Ureter (tissue), 1 donor: ENCODE measurements around the gene PJA2. TPM values are rescaled to one million over a fixed set of nuclear protein-coding genes. Genes with fewer than 3 reads are reported as not detected.

Experiments used
- DNase-seq: peaks from one replicate; pipeline ENCODE4 v3.0.0-alpha.2; 2020; ENCODE audit warnings: low spot score
- total RNA-seq: library from RNA; stranded (reverse); gene quantifications from one replicate; pipeline ENCODE4 v1.2.4, GENCODE V29; 2023
- donor health status: DM: yes; HTN: yes; CAD: no.

PJA2 gene
- total RNA-seq, 1 donor from 2014 or later, result 102 TPM

DNA sequence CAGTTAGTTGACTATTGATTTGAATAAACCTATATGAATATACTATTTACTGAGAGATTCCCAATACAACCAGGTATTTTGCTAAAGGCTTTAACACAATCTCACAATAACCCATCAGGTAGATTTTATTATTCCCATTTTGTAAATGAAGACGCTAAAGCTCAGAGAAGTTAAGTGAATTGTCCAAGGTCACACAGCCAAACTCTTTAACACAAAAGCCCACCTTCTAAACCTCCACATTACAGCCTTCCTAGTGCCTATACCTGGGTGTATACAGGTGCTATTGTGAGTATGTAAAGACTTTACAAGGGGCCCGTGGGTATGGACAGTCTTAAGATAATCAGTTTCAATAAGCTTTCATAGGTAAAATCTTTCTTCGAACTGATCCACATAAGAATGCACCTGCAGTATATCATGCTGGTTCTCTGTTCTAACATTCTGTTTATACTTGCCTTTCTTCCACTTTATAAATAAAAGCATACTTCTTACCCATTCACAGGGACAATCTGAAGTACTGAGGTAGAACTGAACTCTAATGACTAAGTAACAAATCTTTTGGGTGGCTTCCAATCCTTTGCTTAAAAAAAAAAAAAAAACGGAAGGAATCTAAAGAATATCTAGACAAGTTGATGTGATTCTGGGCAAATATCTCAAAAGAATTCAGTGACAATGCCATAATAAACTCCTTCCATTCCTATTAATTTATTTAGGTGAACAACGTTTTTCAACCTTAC is 59.1 kb downstream of the PJA2 start:
- DNase-seq, result no peak

DNA sequence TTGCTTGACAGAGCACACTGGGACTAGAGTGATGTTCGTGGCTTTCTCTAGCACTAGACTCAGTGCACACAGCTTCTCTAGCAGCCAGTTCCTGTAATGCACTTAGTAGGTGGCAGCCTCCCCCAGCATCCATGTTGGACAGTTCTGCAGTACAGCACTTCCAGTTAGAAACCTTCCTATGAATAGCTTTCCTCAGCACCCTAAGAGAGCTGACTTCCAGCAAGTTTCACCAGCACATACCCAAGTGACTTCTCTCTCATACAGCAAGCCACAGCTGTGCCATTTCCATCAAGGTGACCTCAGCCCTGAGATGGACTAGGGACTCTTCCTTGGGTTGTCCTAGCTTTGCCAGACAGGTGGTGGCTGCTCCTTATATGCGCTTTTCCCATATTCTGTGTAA is 60.4 kb downstream of the PJA2 start:
- no peak for DNase-seq

DNA sequence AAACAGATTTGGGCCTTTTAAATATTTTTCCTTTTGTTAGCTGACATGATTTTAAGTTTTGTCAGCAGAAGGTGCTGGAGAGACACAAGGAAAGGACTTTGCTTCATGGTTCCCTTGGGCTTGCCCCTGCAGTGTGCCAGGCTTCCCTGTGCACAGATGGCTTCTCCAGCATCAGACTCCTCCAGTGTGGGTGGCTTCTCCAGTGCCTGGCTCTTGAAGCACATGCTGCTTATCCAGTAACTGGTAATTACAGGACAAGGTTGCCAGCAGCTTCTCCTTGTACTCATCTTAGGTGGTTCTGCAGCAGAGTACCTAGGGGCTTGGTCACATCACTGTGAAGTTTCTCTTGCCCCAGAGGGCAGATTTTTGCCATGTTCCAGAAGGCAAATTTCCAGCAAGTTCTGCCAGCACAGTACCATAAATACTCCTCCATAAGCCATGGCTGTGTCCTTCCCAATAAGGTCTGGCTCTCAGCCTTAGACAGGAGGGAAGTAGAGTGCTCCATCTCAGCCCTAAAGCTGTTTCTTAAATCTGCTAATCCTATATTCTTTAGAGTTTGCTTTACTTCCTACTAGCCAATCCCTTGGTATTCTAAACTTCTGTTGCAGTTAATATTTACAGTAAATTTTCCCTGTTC is 62.4 kb downstream of the PJA2 start:
- DNase-seq, result no peak

DNA sequence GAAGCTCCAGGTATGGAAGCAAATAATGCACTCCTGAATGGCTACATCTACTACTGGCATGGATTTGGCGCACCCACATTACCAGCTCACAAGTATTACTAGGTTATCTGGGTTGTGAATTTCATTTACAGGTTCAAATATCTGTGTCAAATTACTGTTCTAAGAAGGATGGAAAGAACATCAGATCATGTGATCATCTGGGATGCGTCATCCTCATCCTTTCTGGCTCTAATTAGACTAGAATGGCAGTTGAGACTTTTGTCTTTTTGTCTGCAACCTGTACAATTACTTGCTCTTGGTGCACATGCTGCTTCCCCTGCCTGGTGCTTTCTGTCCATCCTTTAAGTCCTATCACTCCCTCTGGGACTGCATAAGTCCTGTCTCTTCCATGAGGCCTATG is 64.1 kb downstream of the PJA2 start:
- no peak for DNase-seq

DNA sequence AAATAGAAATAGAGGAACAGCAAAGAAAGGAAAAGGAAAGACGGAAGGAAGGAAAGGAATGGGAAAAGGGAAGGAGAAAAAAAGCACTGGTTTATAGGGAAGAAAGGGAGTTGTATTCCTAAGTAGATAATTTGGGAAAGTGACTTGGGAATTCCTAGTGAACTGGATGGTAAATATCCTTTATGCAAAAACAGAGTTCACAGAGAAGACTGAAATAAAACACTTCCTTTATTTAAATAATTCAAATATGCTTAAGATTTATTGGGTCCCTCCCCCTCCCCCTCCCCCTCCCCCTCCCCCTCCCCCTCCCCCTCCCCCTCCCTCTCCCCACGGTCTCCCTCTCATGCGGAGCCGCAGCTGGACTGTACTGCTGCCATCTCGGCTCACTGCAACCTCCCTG is 69.4 kb downstream of the PJA2 start:
- no peak for DNase-seq

DNA sequence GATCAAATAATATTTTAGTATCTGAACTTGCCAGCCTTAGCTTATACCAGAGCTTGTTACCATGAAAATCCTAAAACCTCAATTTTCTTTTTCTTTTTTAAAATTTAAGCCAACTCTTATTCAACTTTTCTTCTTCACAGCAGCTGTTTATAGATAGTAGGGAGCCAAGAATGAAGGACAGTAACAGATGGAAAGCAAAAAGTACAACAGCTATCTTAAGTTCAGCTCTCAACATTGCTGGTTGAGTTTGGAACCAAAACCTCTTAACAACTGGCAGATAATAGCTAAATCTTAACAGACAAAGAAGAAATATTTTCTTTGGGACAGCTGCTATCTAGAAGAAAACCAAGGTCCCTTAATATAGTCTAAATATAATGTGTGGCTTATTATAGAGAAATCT is 74.7 kb downstream of the PJA2 start:
- no peak for DNase-seq

DNA sequence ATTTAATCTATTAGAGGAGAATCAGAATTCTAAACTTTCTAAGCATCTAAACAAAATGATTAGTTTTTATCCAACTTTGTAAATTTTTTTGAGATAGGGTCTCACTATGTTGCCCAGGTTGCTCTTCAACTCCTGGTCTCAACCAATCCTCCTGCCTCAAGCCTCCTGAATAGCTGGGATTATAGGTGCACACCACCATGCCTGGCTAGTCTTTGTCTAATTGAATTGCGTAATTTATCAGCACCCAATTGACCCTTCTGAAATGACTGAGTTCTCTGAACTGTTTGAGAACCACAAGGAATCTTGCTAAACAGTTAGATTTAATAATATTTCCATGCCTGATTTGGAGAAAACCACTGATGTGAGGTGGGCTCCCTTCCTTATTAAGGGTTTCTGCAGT is 75.7 kb downstream of the PJA2 start:
- no peak for DNase-seq

DNA sequence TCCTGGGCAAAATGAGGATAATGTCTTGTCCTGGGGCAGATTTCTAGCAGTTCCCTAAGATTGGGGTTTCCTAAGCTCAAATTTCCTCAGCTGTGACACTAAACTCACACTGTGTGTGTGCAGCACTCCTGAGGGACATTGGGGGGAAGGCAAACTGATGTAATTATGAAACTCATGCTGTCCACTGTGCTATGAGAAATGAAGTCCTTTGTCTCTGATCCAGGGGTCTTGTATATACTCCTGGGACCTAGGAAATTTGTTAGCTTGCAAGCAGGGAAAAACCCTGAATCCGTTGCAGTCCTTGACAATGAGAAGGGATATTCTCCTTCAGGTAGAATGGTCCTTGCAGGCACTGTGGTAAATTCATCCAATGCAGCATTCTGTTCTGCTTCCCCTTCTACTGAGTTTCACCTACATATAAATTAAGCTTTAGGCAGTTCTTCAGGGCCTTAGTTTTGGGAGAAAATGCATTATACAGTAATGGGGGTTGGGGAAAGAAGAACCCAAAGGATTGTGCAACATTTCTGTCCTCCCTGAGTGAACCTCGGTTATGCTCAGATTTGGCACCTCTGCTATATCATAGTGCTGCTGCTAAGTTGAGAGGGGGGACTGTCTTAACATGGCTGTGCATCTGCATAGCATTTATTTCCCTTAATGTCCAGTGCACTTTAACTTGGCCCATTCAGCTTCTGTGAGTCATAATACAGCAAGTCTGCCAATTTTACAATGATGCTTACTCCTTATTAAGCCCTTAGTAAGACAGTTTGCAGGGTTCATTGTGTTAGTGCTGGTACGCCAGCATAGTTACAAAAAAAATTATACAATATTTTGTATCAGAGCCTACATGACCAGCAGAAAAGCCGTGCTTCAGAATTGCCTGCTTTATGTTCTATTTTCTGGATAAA is 80.2 kb downstream of the PJA2 start:
- no peak for DNase-seq

DNA sequence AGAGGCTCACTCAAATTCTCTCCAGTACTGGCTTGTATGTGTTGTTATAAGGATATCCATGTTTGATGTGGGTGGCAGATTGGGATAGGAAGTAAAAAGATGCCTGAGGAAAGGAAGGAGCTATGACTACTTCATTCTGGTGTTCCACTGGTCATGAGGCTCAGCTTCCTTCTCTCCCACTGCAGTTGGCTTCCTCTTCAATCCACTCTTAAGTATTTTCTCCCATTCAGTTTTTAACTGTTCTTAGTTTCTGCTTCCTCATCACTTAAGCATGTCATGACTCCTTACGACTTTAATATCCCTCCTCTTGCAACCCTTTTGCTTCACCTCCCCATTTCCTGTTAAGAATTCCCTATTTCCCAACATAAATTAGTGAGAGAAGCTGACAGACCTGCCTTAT is 81.1 kb downstream of the PJA2 start:
- no peak for DNase-seq

DNA sequence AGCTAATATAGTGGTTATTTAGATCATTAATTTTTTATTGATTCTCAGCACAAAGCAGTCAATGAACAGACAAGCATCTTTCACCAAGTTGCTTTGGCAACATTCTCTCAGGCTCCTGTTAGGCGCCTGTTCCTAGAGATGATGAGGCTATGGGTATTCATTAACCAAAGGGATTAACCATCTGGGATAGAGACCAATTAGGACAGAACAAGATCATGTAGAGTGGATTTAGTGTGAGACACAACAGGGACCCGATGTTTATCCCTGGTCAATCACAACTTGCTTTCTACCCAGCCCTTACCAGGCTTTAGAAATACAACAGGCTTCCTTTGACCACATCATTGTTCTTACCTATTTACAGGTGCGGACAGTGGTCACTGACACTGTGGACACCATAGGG is 82.2 kb downstream of the PJA2 start:
- DNase-seq, result no peak

DNA sequence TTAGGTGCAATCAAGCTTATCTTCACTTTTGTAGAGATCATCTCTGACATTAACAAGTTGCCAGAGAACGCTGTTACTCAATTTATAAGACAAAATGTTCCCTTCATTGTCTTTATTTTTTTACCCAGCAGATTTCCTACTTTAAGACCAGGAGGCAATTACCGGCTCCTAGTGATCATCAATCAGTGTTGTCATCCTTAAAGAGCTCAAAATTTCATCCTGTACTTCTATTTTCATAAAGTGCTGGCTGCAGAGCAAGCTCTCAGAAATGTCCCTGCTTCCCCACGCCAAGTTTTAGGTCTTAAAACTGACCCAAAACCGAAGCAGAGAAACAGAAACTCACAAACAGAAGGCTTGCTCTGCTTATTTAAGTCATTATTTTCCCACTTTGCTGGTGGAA is 82.9 kb downstream of the PJA2 start:
- DNase-seq, result no peak

DNA sequence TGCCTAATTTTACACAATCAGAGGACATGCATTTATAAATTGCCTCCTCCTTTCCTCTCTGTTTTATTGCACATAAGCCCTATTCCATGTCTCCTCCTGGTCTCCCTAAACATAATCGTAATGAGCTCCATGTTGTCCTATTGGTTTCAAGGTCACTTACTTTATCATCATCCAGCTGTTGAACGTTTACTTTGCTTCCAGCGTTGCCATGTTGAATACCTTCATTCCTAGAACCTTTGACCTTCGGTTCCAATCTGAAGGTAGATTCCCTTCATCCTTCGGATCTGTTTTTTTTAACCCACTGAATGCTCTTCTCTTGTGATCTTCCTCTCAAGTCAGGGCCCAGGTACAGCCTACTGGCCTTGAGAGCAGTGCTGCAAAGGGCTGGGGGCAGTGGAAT is 84.3 kb downstream of the PJA2 start:
- DNase-seq, result no peak

DNA sequence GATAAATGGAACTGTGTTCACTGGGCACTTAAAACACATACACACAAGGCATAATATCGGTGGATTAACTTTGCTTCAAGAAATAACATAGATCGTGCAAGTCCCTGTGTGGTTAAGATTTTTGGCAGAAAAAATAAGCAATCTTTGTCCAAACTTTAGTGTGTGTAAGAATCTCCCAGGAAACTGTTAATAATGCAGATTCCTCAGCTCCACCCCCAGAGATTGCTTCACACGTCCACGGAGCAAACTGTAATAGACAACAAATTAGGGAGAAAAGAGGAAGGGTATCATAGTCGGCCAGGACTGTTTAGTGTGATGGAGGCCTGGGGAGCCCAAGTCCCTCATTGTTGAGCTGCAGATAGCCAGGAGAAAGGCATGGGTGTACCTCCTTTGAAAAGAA is 84.8 kb downstream of the PJA2 start:
- no peak for DNase-seq

DNA sequence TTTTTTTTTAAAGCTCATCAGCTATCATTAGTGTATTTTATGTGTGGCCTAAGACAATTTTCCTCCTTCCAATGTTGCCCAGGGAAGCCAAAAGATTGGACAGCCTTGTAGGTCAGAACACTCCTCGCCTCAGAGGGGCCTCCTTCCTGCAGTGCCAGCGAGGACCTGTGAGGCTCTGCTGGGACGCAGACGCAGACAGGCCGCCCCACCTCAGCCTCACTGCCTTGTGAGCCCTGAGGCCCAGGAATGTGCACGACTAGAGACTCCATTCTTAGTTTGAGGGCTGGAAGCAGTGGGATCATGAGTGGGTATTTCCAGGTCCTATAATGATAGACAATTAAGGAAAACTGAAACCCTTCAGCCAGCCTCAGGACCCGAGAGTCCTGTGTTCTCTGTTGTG is 85.4 kb downstream of the PJA2 start:
- DNase-seq, result no peak

DNA sequence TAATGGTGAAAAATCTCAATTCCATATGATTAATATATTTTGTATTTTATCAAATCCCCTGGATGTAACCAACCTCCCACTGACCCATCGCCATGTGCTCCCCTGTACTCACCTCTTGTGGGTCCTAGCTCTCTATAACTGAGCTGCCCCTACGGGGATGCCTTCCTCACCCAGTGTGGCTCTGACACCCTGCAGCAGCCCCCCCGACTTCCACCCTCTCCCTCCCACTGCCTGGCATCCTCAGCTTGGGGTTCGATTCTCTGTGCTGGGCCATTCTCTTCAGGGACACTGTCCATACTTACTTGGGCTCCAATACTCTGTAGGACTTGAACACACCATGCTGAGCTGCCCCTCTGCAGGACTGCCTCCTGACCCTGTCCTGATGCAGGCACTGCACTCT is 87.1 kb downstream of the PJA2 start:
- DNase-seq, result no peak

DNA sequence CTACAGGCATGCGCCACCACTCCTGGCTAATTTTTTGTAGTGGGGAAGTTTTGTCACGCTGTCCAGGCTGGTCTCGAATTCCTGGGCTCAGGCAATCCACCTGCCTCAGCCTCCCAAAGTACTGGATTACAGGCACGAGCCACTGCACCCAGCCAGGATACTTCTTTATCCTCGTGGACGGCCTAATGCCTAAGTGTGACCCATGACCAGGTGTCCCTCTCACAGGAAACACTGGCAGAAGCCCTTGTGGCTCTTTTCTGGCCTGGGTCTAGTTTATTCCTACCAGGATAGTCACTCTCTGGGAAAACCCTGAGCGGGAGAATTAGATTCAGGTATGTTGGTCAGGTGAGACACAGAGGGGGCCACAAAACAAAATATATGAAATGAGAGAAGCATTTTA is 90.4 kb downstream of the PJA2 start:
- no peak for DNase-seq

DNA sequence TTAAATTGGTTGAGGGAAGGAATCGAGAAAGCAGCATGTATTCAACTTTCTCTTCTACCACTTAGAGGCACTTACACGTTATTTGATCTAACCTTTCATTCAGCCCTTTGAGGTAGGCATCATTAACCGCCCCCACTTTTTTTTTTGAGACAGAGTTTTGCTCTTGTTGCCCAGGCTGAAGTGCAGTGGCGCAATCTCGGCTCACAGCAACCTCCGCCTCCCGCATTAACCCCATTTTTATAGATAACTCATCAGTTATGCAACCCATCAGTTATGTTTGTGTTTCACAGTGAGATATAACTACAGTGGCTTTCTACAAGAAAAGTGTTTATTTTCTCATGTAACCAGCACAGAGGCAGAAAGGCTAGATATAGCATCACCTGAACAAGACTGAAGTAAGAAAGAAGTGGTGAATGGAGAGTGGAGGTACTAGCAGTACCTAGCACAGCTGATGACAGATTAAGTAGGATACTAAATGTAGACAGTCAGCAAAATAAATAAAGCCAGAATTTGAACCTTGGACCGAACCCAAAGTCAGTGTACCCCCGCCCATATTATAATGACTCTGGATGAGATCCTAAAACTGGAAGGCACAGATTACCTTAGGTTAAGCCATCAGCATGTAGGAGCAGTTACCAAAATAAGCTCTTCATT is 91.2 kb downstream of the PJA2 start:
- no peak for DNase-seq

DNA sequence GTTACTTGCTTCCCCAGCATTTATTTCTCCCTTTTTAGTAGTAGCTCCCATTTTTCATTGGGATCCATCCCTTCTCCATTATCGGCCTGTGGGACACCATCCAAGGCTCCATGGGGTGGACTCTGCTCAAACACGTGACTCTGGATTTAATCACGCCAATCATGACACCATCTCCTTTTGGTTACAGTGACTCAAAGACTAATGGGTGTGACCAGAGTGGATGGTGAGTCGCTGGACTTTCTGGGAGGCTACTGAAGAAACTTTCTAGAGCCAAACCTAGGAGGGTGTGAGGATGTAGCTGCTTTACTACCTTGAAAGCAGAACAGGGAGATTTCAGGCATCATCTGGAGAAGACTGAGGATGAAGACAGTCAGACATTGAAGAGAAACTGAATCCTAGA is 93.1 kb downstream of the PJA2 start:
- no peak for DNase-seq

DNA sequence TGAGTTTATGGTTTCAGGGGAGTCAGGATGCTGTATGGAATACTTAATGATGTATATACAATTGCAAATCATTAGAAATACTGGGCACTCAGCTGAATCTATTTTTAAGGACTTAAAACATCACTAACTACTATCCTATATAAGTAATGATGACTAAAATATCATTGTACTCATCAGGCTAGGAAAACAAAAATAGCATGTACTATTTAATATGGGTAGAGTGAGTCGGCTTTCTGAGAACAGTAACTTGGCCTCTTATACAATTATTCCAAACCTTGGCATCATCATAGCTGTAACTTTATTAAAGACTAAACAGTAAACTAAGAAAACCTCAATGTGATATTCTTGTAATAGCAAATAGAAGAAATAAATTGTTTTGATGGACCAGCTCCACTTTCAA is 94.5 kb downstream of the PJA2 start:
- no peak for DNase-seq

DNA sequence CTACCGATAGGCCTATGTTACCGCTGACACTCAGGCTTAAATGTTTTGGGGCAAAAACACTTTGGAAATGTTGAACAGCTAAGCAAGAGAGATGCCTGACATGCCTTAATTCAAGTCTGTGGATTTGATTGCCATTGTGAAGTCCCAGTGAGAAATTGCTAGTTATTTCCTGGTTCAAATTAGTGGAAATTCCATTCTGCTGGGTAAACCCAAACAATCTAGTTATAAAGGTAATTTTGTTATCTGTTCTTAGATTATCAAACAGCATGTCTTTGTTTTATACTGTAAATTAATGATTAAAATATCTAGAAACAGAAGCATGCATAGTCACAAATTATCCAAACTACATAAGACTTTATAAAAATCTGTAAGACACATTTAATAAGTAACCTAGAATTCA is 96.6 kb downstream of the PJA2 start:
- no peak for DNase-seq

DNA sequence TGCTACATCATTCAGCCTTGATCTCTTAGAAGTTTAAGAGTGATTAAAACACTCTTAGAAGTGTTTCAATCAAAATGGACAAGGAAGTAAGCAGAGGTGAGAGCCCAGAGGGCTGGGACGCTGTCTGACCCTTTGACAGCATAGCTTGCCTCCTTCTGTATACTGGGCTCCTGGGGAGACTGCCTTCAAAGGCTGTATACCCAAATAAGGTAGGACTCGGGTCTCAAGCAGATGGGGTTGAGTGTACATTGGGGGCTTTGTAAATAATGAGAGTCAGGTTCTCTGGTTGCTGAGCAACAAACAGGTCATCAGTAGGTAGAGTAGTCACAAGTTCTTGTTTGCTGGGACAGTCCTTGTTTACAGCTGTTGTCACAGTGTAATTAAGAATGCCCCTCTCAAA is 97.1 kb downstream of the PJA2 start:
- DNase-seq, result no peak

DNA sequence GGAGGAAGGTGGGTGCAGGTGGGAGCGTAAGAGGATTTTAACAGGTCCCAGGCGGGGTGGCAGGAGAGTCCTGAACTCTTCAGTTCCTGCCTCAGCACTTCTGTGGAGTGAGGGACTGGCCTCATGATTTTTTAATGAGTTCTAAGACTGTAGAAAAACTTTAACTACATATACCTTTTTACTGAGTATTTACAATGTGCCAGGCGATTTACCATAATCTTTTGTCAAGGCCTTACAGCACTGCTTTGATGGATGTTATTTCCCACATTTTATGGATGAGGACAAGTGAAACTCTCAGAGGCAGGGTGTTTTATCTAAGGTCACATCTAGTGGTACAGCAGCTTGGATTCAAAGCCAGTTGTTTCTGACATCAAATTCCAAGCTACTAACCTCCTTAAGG is 99.5 kb downstream of the PJA2 start:
- no peak for DNase-seq
